Erythroblast (primary cell): ENCODE results near the gene C1QA.
"Not testable (repeated sequence)": the region's sequence is repeated elsewhere in the genome, so short reads cannot be mapped to it uniquely, and the experiment has no call there.

Experiments
- GATA1 ChIP-seq: IDR thresholded peaks from 2 replicates; pipeline ENCODE4 v1.6.1; 2011; ENCODE audit warnings: low read depth, mild to moderate bottlenecking, control low read depth, low read length, moderate library complexity
- POLR2A ChIP-seq: IDR thresholded peaks from 2 replicates; pipeline ENCODE4 v1.6.1; 2011; ENCODE audit warnings: mild to moderate bottlenecking, low read length

GRCh38 chr1:22668840-22669239 is 32.4 kb downstream of the C1QA start:
- TF ChIP-seq POLR2A, GATA1: not testable (repeated sequence)
